Activated CD4-positive, alpha-beta T cell treated with anti-CD3 and anti-CD28 coated beads for 48 hours (primary cell): ENCODE data around the gene IFNLR1.
A peak's percentile ranks its signal among the peaks of the same experiment; 100 is the strongest.

Experiments
- DNase-seq: peaks from one replicate; pipeline ENCODE4 v3.0.0-alpha.2; 2020

IFNLR1 gene

DNA sequence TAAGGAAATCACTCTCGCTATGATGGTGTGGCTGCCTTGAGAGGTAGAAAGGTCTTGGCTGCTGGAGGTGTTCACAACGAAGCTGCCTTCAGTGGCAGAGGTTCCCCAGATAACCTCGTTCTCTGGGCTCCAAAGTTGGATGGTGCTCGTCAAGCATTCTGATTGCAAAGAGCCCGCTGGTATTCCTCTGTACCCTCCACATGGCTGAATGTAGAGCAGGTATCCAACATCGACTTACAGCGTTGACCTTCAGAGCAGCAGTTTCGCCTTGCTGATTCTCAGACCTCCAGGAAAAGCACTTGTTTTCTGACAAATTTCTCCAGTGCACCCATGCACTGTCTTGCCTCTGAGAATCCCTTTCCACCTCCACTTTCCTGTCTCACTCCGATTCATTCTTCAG lies 39.9 kb downstream of the IFNLR1 start:
- DNase-seq: no peak

DNA sequence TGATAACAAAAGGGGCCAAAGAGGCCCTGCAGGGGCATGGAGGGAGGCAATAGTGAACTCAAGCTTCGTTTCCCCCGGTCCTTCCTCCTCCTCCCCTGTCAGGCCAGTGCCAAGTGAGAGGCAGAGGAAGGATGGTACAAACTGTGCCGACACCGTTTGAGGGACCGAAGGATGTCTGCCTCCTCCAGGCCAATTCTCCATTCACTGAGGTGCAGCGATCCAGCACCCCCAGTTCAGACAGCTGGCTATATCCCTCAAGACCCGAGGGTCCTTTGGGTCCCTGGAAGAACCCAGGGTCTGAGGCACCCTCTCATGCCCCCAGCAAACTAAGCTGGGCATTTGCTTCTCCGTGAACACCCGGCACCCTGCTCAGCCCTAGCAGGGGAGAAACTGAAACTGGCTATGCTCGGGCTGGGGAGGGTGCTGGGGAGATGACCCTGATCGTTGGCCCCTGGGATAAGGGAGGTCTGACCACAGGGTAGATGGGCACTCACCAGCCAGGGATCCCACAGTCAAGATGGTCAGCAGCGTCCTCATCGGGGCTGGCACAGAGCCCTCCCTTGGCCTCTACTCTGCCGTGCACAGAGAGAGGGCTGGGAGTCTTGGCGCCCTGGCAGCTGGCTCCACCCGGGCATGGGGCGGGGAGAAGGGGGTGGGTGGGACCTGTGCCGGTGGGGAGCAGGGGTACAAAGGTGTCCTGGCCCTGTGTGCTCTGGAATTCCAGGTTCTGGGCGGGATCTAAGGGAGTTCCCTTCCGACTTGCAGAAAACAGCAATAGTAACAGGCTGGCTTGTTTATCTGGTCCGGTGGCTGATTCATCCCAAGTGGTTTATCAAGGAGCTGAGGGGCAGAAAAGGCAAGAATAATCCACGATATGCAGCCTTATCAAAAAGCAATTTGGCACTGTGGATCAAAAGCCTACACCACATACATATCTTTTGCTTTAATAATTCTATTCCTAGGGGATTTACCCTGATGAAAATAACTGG lies 44.2 kb downstream of the IFNLR1 start, which contains the start of gene IL22RA1:
Gene IL22RA1 (minus strand): TSS at position 595 of the 989 bp plus-strand sequence. CDS start 58 bp downstream, at position 537.
- no peak for DNase-seq

- no peak for DNase-seq
Measured at GRCh38 chr1:24141311-24141997, 45.6 kb downstream of the IFNLR1 start.

DNA sequence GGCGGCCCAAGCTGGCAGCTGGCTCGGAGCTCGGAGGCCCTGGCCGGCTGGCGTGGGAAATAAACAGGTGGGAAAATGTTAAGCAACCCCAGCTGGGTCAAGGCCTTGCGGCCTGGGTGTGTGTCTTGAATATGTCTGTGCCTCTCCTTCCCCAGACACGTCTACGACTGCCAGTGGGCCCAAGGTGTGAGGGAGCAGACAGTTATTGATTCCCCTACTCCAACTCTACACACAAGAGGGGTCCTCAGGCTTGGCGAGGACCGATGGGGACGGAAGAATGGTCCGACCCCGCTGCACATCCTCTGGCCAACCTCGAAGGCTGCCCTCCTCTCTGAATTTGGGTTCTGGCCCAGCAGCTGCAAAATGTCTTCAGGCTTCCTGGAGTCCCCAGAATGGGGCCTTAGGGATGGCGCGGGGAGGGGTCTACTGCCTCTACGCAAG lies 46.3 kb downstream of the IFNLR1 start:
- no peak for DNase-seq

DNA sequence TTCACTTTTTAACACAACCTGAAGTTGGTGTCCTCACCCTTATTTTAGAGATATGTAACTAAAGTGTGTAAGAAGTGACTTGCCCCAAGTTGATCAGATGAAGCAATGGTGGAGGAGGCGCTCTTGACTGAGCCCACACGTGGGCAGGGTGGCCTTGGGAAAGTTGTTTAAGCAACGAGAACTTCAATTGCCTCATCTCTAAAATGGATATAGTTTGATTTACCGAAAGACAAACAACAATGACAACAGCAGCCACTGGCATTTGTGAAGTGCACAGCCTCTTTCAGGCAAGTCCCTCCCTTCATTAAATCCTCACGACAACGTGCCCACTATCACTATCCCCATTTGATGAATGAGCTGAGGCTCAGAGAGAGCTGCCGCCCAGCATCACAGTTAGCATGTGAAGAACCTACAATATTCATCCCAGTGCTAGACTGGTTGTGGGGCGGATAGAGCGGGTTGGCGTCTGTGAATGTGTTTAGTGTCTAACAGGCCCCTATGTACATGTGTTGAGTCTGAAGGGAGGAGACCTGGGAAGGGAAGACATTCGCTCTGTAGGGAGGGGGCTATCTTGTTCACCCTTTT lies 47.2 kb downstream of the IFNLR1 start:
- no peak for DNase-seq

DNA sequence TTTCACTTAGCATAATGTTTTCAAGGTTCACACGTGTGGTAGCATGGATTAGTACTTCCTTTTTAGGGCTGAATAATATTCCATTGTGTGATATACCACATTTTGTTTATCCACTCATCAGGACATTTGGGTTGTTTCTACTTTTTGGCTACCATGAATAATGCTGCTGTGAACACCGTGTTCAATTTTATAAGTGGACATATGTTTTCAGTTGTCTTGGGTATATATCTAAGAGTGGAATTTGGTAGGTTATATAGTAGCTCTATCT lies 47.9 kb downstream of the IFNLR1 start:
- DNase-seq: no peak

GRCh38 chr1:24138476-24139221 lies 48.4 kb downstream of the IFNLR1 start:
- DNase-seq: no peak

- DNase-seq: no peak
Measured at GRCh38 chr1:24136956-24137539, 50.0 kb downstream of the IFNLR1 start.

GRCh38 chr1:24134376-24134775 lies 52.7 kb downstream of the IFNLR1 start:
- no peak for DNase-seq

GRCh38 chr1:24133819-24134218 lies 53.3 kb downstream of the IFNLR1 start:
- DNase-seq: no peak

GRCh38 chr1:24130385-24130784 lies 56.7 kb downstream of the IFNLR1 start:
- DNase-seq: no peak

- no peak for DNase-seq
Measured at GRCh38 chr1:24127801-24128363, 59.2 kb downstream of the IFNLR1 start.

- DNase-seq: no peak
Measured at GRCh38 chr1:24127134-24127800, 59.8 kb downstream of the IFNLR1 start.

DNA sequence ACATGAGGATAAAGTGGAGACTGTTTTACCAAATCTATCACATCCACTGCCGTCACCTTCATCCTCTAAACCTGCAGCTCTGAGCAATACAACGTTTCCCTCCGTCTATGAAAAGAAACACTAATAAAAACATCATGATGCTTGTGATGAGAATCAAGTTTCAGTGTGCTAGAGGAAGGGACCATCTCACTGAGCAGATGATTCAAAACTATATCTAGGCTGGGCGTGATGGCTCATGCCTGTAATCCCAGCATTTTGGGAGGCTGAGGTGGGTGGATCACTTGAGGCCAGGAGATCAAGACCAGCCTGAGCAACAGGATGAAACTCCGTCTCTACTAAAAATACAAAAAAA lies 60.4 kb downstream of the IFNLR1 start:
- DNase-seq: no peak

DNA sequence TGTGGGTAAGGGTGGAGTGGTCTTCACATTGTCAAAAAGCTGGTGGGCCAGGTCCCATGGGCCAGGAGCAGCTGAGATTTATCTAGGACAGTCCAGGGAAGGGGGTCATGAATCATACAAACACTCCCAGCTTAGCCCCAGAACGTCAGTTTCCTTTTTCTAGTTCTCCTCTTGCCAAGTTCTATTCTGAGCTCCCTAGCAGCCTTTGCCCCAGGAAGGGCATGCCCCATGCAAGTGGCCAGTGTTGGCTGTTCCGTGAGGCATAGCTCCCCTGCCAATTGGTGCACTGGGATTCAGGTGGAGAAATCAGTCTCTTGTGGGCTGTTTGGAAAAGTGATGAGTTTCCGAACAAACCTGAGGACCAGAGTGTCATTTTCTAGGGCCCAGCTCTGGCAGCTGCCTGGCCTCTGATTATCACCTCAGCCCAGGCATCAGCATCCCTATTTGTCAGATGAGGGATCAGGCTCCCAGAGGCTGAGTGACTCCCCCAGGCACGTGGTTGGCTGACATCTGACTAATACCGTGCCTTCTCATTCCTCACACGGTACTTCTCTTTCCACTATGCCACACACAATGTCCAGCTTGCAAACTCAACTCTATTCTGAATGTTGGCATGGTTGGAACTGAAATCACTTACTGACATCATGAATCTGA lies 60.9 kb downstream of the IFNLR1 start:
- DNase-seq: peak; percentile 9

DNA sequence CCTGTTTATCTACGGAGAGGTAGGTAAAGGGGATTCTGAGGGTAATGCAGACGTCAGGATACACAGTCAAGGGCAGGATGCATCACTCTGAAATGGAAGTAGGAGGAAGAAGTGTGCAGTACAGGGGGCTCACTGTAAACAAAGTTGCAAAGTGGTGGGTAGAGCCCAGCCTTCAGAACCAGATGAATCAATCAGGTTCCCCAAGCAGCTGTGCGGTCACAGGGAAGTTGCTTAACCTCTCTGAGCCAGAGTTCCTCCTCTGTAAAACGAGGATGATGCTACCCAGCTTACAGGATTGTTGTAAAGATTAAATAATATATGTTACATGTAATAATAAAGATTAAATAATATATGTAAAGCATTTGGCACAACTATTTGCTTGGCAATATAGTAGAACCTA lies 61.6 kb downstream of the IFNLR1 start:
- no peak for DNase-seq

DNA sequence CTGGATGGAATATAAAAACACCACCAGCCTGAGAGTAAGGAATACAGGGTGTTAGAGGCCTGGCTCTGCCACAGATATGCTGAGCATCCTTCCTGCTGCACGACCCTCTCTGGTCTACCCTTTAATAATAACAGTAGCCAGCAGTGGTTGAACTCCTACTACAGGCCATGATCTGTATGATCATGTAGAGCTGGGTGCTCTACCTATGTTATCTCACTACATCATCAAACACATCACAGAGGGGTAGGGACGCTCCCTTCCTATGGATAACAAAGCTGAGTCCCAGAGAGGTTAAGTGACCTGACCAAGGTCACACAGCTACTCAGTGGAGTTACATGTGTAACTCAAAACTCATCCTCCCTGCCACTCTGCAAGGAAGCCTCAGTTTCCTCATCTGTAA lies 62.1 kb downstream of the IFNLR1 start:
- DNase-seq: no peak

GRCh38 chr1:24123611-24124010 lies 63.5 kb downstream of the IFNLR1 start:
- no peak for DNase-seq

DNA sequence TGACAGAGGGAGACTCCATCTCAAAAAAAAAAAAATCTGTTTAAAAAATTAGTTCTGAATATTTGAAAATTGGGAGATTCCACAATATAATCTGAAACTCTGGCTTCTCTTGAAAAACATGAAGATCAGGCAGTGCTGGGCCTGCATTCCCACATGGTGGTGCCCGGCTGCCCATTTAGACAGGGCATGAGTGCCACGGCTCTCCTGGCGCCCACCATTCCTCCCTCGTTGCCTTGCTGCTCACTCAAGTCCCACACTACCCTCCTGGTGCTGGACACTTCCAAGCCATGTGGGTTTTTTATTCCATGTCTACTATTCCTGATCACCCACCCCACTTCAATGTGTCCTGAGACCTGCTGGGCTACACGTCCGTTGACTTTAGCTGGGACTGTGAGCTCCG lies 64.3 kb downstream of the IFNLR1 start:
- no peak for DNase-seq

DNA sequence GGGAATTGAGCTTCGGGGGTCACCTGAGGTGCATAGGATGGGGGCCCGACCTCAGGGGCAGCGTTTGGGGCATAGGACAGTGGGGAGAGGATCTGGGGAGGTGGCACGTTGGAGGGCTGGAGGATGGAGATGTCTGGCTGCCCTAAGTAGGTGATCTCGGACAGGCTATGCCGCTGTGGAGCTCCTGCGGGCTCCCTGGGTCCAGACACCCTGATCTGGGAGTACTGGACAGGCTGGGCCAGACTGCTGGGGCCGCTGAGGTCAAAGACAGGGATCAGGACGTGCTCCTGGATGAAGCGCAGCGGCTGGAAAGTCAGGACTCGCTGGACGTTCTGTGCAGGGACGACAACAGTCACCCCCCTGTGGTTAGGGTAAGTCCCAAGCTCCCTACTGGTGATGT lies 65.7 kb downstream of the IFNLR1 start:
- no peak for DNase-seq

GRCh38 chr1:24120965-24121364 lies 66.1 kb downstream of the IFNLR1 start:
- DNase-seq: no peak
